ENCODE measurements around the gene PTGES3.

PTGES3 gene

DNA sequence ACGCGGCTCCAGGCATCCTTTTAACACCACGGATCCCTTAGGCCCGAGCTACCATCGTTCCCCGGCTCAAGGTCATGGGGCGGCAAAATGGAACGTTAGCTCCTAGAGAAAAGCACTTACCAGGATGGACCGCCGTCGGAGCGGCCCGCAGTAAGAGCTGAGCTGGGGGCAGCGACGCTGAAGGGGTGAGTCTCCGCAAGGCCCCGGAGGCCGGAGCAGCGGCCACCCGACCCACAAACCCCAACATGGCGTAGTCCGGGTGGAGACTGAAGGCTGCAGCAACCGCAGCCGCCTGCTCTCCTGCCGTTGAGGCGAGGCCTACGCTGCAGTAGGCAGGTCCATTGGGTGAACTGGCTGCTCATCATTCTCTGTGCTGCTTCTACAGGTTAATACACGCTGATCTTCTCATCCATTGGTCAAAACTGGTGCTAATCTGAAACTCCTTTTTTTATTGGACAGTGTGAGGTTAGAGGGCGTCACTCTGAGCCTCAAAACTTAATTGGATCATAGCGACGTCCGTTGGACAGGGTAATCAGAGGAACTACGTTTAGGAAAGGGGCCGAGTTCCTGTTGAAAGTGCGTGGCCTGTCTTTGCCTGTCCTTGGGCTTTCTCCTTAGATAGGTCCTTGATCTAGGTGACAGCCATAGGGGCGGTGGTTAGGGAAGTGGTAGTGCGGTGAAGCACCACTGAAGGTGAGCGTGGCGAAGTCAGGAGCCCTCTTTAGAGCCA lies 42.2 kb downstream of the PTGES3 start, which contains the start of gene ATP5F1B:
Gene ATP5F1B, minus strand, starts transcription at position 268 of the 730 bp plus-strand sequence. Its CDS starts 21 bp downstream, at position 247.
- peak; percentile 88 for DNase-seq

DNA sequence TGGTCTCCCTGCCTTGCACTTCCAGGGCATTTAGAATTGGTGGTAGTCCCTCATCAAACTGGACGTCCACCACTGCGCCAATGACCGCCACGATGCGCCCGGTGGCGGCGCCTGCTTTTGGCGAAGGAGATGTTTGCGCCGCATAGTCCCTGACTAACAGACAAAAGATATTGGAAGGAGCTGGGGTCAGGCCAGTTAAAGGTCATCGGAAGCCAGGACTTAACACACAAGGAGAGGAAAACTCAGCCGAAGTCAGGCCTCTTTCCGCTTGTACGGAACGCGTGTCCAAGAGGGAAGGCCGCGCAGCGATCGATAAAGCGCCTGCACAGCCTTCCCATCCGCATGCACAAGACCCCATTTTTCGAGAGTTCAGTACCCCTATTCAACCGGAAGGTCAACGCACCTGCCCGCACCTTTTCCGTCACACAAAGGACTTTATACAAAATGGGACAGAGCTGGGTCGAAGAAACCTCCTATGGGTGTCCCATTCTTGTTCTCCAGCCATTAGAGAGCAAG lies 42.8 kb downstream of the PTGES3 start:
- peak; percentile 19 for DNase-seq

DNA sequence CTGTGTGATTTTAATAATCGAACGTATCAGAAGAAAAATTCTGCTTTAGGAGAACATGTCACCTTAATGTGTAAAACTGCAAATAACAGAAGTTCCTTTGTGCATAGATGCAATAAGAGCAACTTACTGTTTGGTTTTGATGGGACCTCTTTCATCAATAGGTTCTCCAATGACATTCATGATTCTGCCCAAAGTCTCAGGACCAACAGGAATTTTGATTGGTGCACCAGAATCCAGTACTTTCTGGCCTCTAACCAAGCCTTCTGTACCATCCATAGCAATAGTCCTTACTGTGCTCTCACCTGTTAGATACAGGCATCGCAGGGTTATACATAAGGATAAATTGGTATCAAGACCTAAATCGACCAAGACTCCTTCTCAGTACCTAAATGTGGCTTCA lies 43.4 kb downstream of the PTGES3 start:
- no peak for DNase-seq

DNA sequence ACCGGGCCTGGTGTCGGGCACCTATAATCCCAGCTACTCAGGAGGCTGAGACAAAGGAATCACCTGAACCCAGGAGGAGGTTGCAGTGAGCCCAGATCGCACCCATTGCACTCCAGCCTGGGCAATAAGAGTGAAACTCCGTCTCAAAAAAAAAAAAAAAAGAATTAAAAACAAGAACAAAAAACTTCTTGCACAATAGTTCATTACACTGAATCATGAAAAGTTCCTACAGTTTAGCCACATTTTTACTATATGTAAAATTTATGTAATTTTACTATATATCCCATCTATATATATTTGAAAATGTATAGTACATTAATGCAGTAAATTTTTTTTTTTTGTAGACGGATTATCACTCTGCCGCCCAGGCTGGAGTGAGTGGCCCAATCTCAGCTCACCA lies 46.9 kb downstream of the PTGES3 start:
- no peak for DNase-seq

DNA sequence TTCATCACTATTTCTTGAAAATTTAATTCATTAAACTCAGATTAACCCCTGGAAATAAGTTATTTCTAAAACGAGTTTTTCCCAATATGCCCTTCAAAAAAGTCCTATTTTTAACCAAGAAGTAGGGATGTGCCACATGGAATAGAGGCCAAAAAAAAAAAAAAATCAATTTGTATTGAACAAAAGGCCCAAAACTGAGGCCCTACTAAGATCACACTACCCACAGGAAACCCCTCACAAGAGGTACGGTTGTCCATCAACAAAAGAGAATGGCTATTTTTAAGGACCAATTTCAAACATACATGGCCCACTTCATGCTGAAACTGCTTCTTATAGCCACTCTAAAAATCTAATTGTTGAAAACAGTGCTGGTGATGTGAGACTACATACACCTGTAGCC lies 50.5 kb downstream of the PTGES3 start:
- no peak for DNase-seq

DNA sequence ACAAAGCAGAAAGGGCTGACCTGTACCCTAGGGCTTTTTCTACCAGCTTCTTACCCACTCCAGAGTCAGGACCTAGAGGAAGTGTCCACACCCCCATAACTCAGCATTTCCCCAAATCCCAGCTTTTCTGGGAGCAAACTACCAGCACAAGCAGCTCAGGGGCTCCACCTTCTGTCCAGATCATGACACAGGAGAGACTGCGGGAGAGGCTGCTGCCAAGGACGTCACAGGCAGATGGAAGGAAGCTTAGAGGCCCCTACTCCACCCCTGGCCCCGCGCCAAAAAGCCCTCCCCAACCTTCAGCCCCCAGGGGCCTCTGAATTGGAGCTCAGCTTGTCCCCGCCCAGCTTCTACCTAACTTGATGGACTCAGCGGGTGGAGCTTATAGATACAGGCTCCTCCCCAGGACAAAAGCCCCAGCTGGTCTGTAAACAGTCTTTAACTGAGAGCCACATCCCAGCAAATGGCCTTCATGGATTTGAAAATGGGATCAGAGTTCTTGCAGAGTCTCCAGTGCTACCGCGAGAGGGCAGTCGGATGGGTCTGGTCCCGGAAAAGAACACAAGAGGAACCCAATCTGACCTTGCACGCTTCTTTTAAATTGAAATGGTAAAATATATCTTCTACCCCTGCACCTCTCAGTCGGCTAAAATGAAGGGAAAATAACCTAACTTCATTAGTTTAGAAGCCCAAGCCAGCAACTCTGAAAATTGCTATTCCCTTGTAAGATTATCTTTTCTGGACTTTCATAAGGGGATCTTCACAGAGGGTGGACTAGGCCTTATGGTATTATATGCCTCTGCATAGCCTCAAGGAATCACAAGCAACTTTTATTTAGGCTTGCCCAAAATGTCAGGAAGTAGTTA lies 51.2 kb downstream of the PTGES3 start:
- peak; percentile 93 for DNase-seq

DNA sequence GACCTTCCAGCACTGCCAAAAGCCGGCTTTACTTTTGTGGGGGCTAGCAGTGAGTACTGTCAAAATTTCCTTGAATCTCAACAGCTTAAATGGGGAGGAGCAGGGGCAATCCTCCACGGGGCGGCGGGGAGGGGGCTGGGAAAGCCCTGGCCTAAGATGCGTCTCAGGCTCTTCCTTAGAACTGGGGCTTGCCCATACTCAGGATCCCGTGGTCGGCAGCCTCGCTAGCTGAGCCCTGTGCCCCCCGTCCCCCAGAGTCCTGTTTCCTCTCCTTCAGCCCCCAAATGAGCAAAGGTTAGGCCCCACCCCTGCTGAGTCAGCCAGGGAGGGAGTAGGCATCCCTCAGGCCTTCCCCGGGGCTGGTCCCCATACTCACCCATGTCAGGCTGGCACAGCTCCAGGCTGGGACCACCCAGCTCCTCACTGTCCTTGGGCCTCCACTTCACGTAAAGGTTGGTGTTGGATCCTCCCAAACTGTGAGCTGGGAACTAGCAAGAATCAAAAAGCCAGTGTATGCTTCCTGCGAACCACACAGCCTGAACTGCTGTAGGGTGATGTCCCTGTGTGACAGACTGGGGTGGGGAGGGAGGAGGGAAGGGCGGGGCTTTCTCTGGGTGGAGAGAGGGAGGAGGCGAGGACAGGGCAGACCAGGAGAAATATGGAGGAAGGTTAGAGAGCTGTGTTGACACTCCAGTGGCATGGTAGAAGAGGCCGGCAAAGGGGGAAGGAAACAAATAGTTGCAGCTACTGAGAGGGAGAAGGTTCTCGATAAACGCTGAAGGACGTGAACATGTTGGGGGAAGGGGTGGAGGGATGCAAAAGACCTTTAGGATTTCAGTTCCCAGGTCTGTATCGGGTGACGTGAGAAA lies 52.0 kb downstream of the PTGES3 start:
- peak; percentile 90 for DNase-seq

DNA sequence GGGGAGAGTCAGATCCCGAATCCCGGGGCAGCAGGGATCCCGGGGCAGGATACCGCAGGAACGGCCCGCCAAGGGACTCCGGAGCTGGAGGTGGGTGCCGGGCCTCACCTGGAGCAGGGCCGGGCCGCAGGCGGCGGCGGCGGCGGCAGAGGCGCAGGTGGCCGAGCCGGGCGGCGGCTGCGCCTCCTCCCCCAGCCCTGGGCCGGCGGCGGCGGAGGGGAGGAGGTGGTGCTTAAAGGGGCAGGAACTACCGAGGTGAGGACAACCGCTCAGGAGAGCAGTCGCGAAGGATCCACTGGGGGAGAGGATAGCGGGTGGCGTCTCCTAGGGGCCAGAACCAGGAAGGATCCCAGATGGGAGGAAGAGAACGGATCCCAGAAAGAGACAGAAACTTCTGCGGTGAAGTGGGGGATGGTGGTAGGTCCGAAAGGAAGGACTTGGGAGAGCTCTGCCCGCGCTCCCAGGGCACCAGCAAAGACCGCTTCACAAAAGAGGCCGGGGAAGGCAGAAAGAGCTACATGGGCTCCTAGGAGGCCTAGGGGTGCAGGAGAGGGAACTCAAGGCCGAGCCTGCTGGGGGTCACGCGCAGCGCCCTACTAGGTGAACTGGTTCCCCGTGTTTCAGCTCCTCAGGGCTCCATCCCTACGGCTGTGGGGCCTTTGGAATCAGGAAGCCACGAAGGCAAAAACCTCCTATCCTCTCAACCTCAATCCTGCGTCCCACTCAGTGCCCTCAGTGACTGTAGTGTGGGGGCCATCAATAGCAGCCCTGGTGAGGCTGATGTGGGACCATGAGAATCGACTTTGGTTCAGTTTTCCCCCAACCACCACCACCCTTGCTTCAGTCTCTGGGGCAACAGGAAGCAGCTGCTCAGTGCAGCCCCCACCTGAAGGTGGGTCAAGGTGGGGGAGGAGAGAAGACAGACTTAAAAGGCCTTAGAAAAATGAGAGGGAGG lies 53.0 kb downstream of the PTGES3 start:
- DNase-seq = peak; percentile 73

DNA sequence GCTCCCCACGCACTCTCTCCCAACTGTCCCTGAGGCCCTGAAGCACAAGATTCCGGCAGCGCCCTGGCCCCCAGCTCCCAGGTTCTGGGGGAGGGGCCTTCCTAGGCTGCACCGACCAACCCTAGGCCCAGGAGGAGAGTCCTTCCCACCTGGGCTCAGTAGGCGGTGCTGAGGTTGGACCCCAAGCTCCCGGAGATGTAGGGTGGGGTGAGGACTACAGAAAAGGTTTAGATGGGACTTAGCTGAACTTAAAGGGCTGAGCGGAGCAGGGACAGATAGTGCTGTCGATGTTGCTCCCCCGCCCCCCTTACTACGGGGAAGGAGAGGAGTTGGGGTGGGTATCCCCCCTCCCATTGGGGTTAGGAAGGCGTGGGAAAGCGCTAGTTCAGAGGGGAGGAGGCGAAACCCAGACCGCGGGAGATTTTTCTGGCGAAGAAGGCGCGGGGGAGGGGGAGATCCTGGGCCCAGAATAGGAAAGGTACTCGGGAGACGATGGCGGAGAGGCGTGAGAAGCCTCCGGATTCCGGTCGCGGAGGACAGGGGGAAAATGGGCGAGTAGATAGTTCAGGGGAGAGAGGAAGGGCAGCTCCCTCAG lies 53.7 kb downstream of the PTGES3 start:
- DNase-seq = peak; percentile 35

DNA sequence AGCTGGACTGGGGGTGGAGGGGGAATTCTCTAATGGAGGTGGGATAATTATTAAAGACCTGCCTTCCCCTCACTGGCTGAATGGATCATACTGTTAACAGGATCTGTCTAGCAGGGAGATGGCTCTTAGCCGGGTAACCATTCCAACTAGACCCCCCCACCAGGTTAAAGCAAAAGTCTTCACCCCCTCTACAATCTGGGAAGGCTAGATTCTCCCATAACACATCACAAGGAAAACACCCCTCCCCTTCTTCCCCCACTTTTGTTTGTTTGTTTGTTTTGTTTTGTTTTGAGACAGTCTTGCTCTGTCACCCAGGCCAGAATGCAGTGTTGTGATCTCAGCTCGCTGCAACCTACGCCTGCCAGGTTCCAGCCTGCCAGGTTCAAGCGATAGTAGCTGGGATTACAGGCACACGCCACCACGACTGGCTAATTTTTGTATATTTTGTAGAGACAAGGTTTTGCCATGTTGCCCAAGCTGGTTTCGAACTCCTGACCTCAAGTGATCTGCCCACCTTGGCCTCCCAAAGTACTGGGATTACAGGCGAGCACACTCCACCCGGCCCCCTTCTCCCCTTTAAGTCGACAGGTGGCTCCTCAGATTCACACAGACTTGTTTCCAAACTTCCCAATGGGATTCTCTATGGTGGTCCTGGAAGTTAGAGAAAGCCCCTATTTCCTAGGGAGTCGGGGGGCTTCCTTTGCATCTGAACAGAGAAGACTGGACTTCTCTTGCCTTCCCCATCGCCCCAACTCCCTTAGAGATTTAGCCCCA lies 54.4 kb downstream of the PTGES3 start:
- DNase-seq = no peak

DNA sequence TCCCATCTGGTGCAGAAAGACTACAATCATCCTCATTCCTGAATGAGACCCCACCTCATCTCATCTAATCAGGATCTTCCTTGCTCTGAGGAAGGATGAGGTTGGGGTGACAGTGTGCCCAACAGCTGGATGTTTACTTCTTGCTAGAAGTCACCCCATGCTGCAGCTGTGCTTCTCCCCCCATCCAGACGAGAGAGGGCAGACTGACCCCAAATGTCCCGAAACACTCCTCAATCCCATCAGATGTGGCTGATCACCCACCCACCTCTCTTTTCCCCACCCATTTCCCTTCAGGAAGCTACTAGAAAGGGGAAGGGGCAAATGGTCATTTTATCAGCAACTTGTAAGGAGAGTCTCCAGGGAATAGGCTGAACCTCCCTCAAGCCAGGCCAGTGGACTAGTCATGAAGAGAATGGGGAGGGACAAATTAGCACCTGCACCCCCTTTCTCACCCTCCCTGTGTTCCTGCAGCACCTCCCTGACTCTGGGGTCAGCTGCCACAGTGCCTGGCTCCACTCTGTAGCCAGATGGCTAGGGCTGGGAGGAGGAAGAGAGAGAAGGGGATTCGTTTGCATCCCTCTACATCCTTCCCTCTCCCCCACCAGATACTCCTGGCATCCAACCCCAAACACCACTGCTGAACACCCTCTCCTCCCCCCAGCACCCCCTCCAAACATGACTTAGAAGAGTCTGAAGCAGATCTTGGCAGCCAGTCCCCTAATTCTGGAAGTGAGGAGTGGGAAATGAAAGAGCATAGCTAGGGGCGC lies 55.2 kb downstream of the PTGES3 start:
- no peak for DNase-seq

DNA sequence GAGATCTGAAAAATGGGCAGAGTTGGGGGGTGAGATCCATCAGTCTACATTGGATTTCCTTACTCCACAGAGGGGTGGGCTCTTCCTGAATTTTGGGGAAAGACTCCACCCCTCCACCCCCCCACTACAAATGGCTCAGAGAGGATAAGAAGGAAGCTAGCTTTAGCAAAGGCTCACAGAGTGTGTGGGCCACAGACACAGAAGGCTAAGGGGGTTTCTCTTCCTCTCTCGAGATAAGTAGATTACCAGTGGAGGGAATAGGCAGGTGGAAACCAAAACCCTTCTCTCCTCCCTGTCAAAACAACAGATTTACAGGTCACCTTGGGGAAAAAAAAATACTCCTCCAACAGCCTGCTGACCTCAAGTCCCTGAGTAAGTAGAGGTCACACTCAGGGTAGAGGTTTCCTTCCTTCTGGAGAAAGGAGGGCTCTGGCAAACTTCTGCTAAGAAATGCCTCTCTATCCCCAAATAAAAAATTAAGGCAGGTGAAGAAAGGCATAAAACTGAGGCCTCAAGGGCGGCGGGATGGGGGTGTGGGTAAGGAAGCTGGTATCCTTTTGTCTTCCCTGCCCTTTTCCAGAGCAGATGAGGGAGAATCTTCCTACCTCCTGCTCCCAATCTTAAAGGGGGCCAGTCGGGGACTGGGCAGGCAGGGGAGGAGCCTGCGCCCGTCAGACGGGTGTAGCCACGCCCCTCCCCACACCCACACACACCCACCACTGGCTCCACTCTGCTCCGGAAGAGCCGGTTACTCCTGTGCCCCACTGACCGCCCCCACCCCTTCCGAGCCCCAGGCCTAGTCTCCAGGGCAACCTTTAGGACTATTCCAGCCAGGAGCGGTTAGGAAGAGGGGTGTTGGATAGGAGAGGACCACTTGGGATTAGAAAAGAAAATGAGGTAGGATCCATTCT lies 56.0 kb downstream of the PTGES3 start:
- peak; percentile 74 for DNase-seq

DNA sequence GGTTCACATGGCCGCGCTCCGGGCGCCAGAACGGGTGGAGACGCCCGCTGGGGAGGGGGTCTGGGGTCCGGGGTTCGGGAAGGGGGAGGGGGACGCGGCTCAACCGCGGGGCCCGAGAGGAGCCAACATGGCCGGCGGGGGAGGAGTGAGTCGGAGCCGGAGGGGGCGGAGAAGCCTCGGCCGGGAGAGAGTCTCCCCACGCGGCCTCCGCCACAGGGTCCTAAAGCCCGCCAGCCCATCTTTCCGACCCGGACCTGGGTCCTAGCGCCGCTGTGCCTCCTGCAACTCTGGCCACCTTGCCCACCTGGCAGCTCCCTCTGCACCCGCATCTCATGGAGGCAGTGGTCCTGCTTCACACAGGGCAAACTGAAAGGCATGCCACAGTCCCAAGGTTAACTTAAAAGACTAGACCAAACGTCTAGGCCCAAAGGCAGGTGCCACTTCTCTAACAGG lies 57.9 kb downstream of the PTGES3 start, which contains the start of gene BAZ2A:
Gene BAZ2A, minus strand, starts transcription at position 147 of the 453 bp plus-strand sequence. CDS start 12,796 bp downstream, outside the sequence.
- peak; percentile 87 for DNase-seq

DNA sequence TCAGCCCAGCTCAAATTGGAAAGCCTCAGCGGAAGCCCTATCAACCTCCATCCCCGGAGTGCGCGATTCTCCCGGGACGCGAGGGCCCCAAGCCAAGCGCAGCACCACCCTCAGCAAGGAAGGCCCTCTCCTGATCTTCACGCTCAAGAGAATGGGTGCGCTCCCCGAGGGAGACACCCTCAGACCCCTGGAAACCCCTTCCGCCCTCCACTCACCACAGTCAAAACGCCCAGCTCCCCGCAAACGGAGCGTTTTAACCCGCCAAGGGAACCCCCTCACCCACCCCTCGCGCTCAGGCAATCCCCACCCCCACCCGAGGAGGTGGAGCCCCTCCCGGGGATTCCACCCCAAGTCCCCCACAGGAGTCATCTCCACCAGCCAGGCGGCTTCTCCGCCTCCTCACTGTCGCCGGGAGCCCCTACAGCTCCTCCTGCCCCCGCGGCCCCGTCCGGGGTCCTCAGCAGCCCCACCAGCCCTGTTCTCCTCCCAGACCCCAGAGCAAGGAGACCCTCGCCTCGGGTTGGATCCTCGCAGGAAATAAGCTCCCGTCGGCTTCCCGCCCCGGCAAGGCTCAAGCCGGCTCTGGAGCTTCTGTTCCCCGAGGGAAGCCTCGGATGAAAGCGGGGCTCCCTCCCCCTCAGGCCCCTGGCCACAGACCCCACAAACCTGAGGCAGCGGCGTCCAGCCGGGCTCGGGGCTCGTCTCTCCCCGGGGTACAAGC lies 58.5 kb downstream of the PTGES3 start:
- DNase-seq = peak; percentile 47

DNA sequence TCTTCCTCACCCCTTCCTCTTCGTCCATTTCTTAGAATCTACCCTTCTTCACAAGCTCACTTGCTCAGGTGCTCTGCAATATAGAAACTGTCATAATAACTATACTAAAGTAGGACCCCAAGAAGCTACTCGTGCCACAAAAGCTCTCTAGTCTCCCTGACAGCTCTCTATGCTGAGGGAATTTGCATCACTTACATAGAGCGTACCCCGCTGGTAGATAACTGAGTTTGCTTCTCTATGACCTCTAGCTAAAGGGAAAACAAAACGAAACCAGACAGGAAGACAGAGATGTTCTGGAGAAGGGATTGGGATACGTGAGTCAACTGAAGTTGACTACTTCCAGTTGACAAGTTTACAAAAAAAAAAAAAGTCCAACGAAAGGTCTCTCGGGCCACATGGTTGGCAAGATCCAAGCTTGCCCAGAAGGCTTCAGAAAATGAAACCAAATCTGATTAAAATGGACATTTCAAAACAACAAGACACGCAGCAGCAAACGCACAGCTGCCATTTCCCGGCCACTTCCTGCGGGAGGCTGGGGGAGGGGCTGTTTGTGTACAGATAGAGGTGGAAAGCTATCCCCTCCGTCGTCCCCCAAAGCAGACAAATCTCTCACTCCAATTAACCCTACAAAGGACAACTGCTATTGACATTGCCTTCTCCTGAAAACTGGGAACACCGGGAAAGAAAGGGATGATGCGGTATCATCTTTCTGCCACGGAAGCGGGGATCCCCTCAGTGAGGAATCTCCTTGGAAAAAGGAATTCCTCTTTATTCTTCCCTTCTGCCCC lies 59.2 kb downstream of the PTGES3 start:
- peak; percentile 76 for DNase-seq

DNA sequence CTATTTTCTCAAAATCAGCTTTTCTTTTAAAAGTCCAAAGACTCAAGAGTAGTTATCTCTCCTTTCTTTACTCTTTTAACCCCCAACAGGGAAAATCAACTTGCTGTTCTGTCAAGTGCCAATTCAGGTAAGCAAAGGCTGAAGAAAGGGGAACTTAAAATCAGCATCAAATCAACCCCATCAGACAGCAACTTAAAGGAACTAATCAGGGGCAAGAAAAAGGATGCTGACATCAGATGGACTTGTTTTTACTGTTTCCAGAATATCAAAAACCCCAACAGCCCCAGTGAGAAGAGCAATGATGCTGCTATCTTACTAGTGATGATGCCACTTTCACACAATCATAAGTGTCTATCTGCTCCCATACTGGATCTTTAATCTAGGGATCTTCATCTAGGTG lies 61.4 kb downstream of the PTGES3 start:
- DNase-seq = no peak

DNA sequence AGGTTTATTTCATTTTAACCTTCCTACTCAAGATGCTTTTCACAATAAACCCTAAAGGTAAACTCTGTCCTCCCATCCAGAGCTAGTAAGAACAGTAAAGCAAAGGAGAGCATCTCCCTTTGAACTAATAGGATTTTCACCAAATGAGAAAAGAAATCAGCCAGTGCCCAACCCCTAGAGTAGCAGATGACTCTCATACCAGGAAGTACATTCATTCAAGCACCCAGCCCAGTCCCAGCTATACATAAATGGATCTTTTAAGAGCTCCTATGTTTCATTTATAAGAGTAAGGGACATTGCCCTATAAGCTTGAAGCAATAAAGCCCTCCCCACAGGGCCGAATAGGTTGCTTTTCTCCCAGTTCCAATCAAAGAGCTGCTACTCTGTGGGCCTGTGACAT lies 65.5 kb downstream of the PTGES3 start:
- DNase-seq = no peak
